T-helper 2 cell treated with Interferon-gamma antibody and Interleukin-4, amounts not matched to agents 5 μg/mL and 100 μg/mL, for 36 hours (primary cell): Measurements from ENCODE around the gene TBC1D17.

Experiments used
- DNase-seq: peaks from one replicate; pipeline ENCODE4 v3.0.0; 2021; ENCODE audit warnings: low spot score
- H3K27ac Mint-ChIP-seq: one replicate; pipeline ENCODE4 v1.8.0; 2021; ENCODE audit warnings: mild to moderate bottlenecking, mixed read lengths
- H3K27me3 Mint-ChIP-seq: one replicate; pipeline ENCODE4 v1.8.0; 2021; ENCODE audit warnings: low read depth, mixed read lengths
- H3K36me3 Mint-ChIP-seq: one replicate; pipeline ENCODE4 v1.8.0; 2021; ENCODE audit warnings: low read depth, mixed read lengths
- H3K4me1 Mint-ChIP-seq: one replicate; pipeline ENCODE4 v1.8.0; 2021; ENCODE audit warnings: low read depth, mixed read lengths
- H3K4me3 Mint-ChIP-seq: one replicate; pipeline ENCODE4 v1.8.0; 2022; ENCODE audit warnings: mild to moderate bottlenecking, moderate library complexity, mixed read lengths
- H3K9me3 Mint-ChIP-seq: one replicate; pipeline ENCODE4 v1.8.0; 2021; ENCODE audit warnings: mixed read lengths

The TBC1D17 gene

DNA sequence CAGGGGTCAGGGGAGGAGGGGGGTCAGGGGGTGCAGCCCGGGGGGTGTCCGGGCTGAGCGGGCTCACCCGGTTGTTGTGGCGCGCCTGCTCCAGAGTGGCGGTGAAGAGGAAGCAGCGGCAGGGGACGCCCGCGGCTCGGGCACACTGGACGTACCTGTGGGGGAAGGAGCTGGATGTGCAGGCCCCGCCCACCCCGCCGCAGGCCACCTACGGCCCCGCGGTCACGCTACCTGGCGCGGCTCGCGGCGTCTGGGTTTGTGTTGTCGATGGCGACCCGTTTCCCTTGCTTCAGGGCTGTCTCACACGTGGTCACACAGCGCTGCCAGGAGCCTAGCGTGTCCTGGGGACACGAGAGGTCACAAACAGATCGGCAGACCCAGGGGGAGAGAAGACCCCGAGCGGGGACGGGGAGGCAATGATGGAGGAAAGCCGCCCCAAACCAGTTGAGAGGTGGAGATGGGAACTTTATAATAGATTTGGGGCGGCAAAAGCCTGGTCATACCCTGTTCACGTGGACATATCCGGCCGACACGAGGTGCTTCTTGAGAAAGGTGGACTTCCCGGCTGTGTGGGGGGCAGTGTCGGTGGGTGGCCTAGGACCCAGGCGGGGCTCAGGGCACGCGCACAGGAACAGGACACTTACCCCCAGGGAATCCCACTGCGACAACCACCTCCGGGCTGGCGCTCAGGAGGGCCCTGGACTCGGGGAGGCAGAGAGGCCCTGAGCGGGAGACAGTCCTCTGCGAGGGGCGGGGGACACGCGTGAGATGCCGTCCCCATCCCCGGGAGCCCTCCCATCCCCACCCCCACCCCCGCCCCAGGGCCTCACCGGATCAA is 15.7 kb upstream of the TBC1D17 start:
- Mint-ChIP-seq H3K36me3 (peaks cover 43% of the 10 kb centered on the region), H3K4me3 (no peak overlapping the region), H3K4me1 (peaks cover 17% of the 10 kb centered on the region), H3K9me3 (no peaks in the 10 kb centered on the region), H3K27me3 (no peaks in the 10 kb centered on the region), H3K27ac (peak overlapping the region; percentile 31)
- DNase-seq, result no peak

DNA sequence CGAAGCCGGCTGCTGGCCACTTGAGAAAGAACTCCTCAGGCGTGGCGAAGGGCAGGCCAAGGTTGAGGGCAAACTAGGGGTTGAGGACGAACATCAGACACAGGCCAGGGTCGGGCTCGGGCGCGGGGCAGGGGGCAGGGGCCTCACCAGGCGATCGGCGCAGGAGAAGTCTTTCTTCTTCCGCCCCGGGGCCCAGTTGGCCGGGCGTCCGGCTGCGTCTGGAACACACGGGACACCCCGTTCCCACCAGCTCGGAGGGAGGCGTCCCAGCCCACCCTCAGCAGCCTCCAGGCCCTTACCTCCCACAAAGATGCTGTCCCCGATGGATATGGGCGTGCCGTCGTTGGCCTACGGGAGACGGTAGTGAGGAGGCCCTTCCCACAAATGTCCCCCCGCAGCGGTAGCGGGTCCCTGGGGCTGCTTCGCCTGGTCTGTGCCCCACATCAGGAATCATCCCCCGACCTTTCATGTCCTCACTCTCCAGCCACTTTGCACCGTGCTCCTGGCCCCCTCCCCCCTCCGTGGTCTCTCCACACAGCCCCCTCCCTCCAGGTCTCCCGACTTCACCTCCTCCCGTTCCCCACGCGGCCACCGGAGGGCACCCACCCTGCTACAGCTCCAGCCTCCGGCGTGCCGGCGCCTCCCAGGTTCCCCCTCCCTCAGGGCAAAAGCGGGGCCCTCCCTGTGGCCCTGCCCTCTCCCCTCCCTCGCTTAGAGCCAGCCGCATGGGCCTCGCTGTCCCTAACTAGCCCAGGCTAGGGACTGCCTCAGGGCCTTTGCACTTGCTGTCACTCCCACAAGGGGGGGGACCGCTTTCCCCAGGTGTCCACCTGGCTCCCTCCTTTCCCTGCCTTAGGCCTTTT is 14.9 kb upstream of the TBC1D17 start:
- H3K27me3 Mint-ChIP-seq, result no peaks in the 10 kb centered on the region
- no peak for DNase-seq
- peaks cover 44% of the 10 kb centered on the region for H3K36me3 Mint-ChIP-seq
- peaks cover 21% of the 10 kb centered on the region for H3K4me1 Mint-ChIP-seq
- no peak overlapping the region for H3K4me3 Mint-ChIP-seq
- H3K9me3 Mint-ChIP-seq, result no peaks in the 10 kb centered on the region
- H3K27ac Mint-ChIP-seq, result no peak overlapping the region

DNA sequence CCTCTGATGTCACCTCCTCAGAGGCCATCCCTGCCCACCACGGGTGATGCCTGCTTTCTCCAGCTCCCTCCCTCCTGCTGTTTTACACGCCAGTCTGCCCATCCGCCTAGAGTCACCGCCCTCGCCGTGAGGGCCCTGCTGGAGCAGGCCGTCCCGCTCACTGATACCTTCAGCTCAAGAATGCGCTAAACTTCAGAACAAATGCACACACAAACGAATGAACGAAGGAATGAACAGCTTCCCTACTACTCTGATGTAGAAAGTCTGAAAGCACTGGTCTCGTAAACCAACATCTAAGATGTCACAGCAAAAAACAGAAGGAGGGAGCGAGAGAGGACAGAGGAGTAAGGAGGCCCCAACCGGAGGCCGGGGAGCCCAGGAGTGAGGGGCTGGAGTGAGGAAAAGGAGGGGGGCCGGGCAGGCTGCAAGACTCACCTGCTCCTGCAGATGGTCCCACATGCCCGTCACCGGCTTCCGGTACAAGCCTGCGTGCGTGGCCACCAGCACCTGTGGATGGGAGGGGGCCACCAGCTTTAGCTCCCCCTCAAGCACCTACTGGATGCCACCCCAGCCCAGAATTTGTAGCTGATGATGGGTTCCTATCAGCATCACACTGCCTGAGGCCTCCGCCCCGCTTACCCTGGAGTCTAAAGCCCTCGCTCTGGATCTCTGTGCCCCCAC is 14.1 kb upstream of the TBC1D17 start:
- H3K27me3 Mint-ChIP-seq, result no peaks in the 10 kb centered on the region
- no peak overlapping the region for H3K27ac Mint-ChIP-seq
- H3K4me3 Mint-ChIP-seq, result no peak overlapping the region
- peaks cover 21% of the 10 kb centered on the region for H3K4me1 Mint-ChIP-seq
- peaks cover 44% of the 10 kb centered on the region for H3K36me3 Mint-ChIP-seq
- H3K9me3 Mint-ChIP-seq, result no peaks in the 10 kb centered on the region
- no peak for DNase-seq

DNA sequence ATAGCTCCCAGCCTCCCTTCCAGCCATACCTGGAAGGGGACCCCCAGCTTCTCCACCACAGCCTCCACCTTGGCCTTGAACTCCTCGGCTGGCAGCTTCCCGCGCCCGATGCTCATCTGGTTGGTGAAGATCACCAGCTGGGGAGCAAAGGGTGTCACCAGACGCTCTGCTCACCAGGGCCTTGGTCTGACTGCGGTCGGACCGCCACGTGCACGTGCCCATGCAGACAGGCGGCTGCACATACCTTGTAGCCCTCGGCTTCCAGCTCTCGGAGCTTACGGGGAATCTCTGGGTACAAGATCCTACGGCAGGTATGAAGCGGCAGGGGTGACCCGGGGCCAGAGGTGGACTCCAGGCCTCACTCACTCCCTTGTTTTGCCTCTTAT is 13.6 kb upstream of the TBC1D17 start:
- no peak overlapping the region for H3K27ac Mint-ChIP-seq
- H3K4me3 Mint-ChIP-seq, result no peak overlapping the region
- DNase-seq, result no peak
- H3K4me1 Mint-ChIP-seq, result peaks cover 24% of the 10 kb centered on the region
- H3K36me3 Mint-ChIP-seq, result peaks cover 41% of the 10 kb centered on the region
- no peaks in the 10 kb centered on the region for H3K9me3 Mint-ChIP-seq
- H3K27me3 Mint-ChIP-seq, result no peaks in the 10 kb centered on the region

DNA sequence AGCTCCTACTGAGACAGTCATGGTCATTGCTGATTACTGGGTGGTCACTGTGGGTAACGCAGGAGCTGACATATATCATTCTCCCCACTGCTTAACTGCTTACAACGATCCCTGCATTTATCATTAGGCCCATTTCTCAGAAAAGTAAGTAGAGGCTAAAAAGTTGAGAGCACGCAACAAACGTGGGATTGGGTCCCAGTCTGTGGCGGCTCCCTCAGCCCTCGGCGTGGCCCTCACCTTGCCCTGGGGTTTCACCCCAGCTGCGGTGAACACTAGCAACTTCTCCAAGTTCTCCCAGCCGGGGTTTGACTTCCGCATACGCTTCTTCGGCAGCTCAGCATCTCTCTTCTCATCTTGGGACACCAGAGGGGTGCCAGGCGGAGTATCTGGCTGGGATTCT is 12.6 kb upstream of the TBC1D17 start:
- no peak overlapping the region for H3K4me3 Mint-ChIP-seq
- no peak for DNase-seq
- no peaks in the 10 kb centered on the region for H3K27me3 Mint-ChIP-seq

DNA sequence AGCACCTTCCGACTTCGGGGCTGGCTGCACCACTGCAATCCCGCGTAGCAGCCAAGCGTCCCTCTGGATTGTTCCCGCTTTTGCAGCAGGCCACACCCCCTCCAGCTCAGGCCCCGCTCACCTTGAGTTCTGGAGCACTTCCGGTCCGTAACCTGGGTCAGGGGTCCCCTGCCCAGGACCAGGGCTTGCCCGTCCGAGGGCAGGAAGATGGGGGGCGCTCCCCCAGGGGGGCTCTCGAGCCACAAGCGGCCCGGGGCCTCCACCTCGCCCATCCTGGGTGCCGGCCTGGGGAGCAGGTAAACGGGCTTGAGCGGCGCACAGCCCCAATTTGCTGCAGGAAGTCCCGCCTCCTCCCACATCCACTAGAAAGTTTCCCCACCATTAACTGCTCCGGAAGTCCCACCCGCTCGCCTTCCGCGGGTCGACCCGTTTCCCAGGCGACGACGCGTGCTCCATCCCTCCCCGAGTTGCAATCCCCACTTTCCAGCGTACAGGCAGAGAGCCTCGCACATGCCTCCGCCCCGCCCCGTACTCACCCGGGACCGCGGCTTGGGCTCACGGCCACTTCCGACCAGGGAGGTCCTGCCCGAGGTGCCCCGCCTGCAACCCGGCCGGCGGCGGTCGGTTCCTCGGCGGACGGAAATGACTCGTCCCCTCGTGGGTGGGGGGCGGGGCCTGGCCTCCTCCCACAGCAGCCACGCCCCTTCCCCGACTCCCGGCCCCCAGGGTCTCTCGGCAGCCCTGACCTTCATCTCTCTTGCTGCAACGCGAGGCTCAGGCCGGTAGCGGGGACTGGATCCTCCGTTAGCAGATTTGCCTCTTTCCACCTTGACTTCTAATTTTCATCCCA is 10.3 kb upstream of the TBC1D17 start, which contains the start of gene PNKP:
PNKP (minus strand) TSS at position 644 of the 850 bp plus-strand sequence; CDS start at position 272, 372 bp downstream.
- Mint-ChIP-seq H3K4me3 (no peak within 1 kb of the TSS), H3K36me3 (peaks cover 34% of the 10 kb centered on the region), H3K9me3 (no peaks in the 10 kb centered on the region), H3K4me1 (peaks cover 31% of the 10 kb centered on the region), H3K27me3 (no peaks in the 10 kb centered on the region), H3K27ac (peak within 1 kb of the TSS; percentile 100)
- DNase-seq, result peak; percentile 89

More for the DNA sequence above, 12.6 kb upstream of the TBC1D17 start:
- H3K36me3 Mint-ChIP-seq, result peaks cover 37% of the 10 kb centered on the region
- H3K9me3 Mint-ChIP-seq, result no peaks in the 10 kb centered on the region
- no peak overlapping the region for H3K27ac Mint-ChIP-seq
- H3K4me1 Mint-ChIP-seq, result peaks cover 24% of the 10 kb centered on the region

DNA sequence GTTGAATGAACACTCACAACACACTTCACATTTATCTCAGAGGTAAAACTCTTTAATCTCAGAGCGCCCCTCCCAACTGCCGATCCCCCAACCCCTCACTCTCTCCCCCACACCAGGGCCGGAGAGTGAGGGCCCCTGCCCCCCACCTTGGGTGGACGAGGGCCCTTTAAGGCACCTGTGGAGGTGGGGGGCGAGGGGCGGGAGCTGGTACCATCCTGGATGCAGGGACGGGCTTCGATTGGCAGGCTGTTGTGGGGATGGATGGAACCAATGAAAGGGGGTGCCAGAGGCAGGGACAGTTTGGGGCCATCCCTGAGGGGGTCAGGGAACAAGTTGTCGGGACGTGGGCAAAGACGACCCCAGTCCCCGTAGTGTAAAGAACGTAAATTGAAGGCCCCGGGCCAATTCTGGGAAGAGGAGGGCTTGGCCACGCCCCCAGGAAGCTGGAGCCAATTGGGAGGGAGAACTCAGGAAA is 8.5 kb upstream of the TBC1D17 start:
- Mint-ChIP-seq H3K27me3 (no peaks in the 10 kb centered on the region), H3K27ac (no peak overlapping the region), H3K4me1 (peaks cover 31% of the 10 kb centered on the region), H3K9me3 (no peaks in the 10 kb centered on the region), H3K4me3 (no peak overlapping the region), H3K36me3 (peaks cover 27% of the 10 kb centered on the region)
- no peak for DNase-seq

DNA sequence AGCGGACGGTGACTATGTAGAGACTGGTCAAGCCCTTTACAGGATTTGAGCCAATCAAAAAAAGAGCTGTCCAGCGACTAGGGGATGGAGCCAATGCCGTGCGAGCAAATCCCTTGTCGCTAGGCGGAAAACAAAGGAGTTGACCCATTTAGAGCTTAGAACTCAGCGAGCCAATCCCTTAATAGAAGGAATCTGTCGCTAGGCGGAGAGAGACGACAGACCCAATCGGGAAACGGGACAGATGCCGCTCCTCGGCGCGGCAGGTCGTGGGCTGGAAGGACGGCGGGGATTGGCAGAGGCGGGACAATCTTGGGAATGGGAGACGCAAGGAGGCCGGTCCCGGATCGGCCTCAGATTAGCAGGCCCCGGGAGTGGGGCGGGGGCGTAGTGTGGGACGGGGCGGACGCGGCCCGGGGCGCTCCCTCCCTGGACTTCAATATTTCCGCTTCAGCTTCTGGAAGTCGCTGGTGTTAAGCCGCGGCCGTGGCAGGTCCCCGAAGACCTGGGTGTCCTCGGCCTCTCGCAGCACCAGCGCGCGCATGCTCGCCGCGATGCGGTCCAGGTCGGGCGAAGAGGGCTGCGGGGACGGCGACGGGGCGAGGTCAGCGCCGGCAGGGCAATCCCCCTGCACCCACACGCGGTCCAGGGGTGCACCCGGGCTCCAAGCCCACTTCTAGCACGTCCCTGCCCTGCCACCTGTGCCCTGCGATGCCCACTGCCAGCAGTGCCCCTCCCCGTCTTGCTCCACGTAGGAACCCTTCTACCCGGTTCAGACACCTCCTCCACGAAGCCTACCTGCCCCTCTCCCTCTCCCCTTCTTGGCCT is 7.8 kb upstream of the TBC1D17 start:
- Mint-ChIP-seq H3K27me3 (no peaks in the 10 kb centered on the region), H3K4me3 (no peak overlapping the region), H3K36me3 (peaks cover 20% of the 10 kb centered on the region), H3K4me1 (peaks cover 31% of the 10 kb centered on the region), H3K27ac (peak overlapping the region; percentile 86), H3K9me3 (no peaks in the 10 kb centered on the region)
- peak; percentile 94 for DNase-seq

DNA sequence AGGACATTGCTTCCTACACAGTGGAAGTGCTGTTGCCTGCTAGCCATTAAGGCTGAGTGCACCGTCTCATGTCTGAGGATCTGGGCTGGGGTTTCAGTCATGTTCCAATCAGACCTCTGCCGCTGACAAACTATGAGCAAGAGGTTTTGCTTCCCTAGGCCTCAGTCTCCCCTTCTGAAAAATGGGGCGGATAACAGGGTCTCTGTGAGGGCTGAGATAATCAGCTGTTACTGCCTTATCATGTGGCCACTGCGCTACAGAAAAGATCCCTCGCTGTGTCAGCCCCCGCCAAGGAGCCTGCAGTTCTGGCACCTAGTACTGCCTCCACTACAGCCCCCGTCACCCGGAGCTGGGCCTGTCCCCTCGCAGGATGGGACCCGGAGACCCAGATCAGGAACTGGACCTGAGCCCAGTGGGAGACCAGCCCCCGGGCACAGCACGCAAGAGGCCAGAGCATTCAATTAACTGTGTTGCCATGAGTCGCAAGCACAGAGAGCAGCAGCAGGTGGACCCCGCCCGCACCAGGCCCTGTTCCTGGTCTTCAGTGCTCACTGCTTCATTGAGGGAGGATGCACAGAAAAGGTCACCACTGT is 7.1 kb upstream of the TBC1D17 start:
- Mint-ChIP-seq H3K27me3 (no peaks in the 10 kb centered on the region), H3K4me1 (peaks cover 30% of the 10 kb centered on the region), H3K4me3 (no peak overlapping the region), H3K27ac (peak overlapping the region; percentile 86), H3K9me3 (no peaks in the 10 kb centered on the region), H3K36me3 (peaks cover 14% of the 10 kb centered on the region)
- no peak for DNase-seq

DNA sequence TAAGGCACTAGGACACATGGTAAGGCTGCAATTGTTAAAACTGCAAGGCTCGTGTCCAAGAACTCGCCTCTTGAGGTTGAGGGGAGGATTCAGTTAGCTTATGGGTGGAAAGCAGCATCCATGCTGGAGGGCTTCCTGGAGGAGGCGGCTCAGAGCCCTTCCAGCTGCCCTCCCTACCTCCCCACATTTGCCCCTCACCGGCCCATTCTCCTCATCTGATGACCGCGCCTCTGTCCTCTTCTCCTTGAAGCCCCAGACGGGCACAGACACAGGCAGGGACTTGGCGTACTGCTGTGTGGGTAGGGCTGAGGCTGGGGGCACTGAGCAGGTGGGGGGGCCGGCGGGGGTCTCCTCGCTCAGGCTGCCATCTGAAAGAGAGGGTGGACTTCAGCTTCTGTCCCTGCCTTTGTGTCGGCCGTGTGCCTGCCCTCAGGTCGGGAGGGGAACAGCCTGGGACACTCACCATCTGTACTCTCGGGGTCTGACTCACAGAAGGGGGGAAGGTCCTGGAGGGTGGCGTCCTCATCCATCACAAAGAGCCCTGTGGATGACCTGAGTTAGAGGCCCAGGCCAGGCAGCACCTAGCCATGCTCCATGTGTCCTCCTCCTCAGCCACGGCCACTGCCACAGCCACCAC is 6.0 kb upstream of the TBC1D17 start:
- Mint-ChIP-seq H3K36me3 (peaks cover 8% of the 10 kb centered on the region), H3K9me3 (no peaks in the 10 kb centered on the region), H3K27ac (peak overlapping the region; percentile 73), H3K4me1 (peaks cover 27% of the 10 kb centered on the region), H3K27me3 (no peaks in the 10 kb centered on the region), H3K4me3 (no peak overlapping the region)
- no peak for DNase-seq

DNA sequence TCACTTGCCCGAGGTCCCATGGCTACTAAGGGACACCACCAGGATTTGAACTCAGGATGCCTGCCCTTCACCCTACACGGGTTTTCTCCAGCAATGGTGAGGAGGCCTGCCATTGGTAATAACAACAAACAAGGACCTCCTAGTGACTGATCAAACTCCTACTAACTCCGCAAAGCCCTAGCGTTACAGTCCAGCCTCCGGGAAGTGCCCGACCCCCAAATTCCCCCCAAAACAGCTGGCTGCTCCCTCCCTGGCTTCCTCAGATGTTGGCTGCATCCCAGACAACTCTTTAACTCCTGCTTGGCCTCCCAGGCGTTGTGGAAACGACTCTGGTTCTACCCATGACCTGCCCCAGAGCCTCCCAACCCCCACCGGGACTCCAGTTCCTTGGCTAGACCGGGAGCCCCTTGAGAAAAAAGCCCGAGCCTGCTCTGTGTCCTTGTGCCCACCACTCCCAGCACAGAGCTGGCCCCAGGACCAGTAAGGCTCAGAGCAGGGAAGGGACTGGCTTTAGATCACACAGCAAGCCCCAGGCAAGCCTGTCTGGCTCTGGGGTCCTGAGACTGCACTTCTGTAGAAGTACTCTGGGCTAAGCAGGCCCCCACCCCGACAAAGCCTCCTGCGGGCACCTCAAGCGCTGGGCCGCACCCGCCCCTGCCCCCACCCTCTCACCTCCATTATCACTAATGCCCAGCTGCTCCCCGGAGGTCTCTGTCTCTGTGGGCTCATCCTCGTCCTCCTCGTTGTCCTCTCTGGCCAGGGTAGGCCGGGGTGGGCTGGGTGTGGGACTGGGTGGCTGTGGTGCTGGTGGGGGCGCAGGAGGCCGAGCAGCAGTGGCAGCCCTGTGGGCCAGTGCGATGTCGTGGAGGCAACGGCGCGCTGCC is 5.0 kb upstream of the TBC1D17 start:
- no peaks in the 10 kb centered on the region for H3K9me3 Mint-ChIP-seq
- peaks cover 22% of the 10 kb centered on the region for H3K4me1 Mint-ChIP-seq
- no peaks in the 10 kb centered on the region for H3K27me3 Mint-ChIP-seq
- H3K4me3 Mint-ChIP-seq, result no peak overlapping the region
- peaks cover 4% of the 10 kb centered on the region for H3K36me3 Mint-ChIP-seq
- no peak for DNase-seq
- peak overlapping the region; percentile 29 for H3K27ac Mint-ChIP-seq
